Karpas-422 (cell line): ENCODE results near the gene SUGP2. TPM values are rescaled to one million over a fixed set of nuclear protein-coding genes. Genes with fewer than 3 reads are reported as not detected.
A peak's percentile ranks its signal among the peaks of the same experiment; 100 is the strongest.

Source experiments
- DNase-seq: peaks from one replicate; pipeline ENCODE4 v3.0.0-alpha.2; 2015
- H2AFZ ChIP-seq: fragments of 200-600 bp; sonication (generic); 2 replicates; pipeline ENCODE4 v1.6.1; 2014; ENCODE audit warnings: antibody characterized with exemption, low read length, mixed read lengths
- H3K27ac ChIP-seq: fragments of 200-600 bp; sonication (generic); 2 replicates; pipeline ENCODE4 v1.5.1; 2014; ENCODE audit warnings: mild to moderate bottlenecking, low read length, moderate library complexity
- H3K27me3 ChIP-seq: fragments of 200-600 bp; sonication (generic); 2 replicates; pipeline ENCODE4 v1.6.1; 2014; ENCODE audit warnings: low read length, mixed read lengths
- H3K36me3 ChIP-seq: fragments of 200-600 bp; sonication (generic); 2 replicates; pipeline ENCODE4 v1.6.1; 2014; ENCODE audit warnings: low read length, mixed read lengths; ENCODE audit not compliant: insufficient read depth
- H3K4me1 ChIP-seq: fragments of 200-600 bp; sonication (generic); 2 replicates; pipeline ENCODE4 v1.6.1; 2014; ENCODE audit warnings: mild to moderate bottlenecking, low read length, mixed read lengths
- H3K4me2 ChIP-seq: fragments of 200-600 bp; sonication (generic); 2 replicates; pipeline ENCODE4 v1.6.1; 2014; ENCODE audit warnings: low read length, low read depth, mild to moderate bottlenecking; ENCODE audit not compliant: poor library complexity, severe bottlenecking
- H3K4me3 ChIP-seq: fragments of 200-600 bp; sonication (generic); 2 replicates; pipeline ENCODE4 v1.5.1; 2014; ENCODE audit warnings: mild to moderate bottlenecking, antibody characterized with exemption, low read length, mixed read lengths
- H3K79me2 ChIP-seq: fragments of 200-600 bp; sonication (generic); 2 replicates; pipeline ENCODE4 v1.6.1; 2014; ENCODE audit warnings: mild to moderate bottlenecking, low read length, mixed read lengths
- H3K9ac ChIP-seq: fragments of 200-600 bp; sonication (generic); 2 replicates; pipeline ENCODE4 v1.6.0; 2014; ENCODE audit warnings: low read length
- H3K9me2 ChIP-seq: fragments of 200-600 bp; sonication (generic), shearing (Covaris generic); replicated peaks from 2 replicates; pipeline ENCODE4 v1.6.0; 2014; ENCODE audit warnings: mild to moderate bottlenecking, low read length, moderate library complexity; ENCODE audit not compliant: insufficient read depth
- H3K9me3 ChIP-seq: fragments of 300-700, 200-600 bp; sonication (generic); 2 replicates; pipeline ENCODE4 v1.6.1; 2014; ENCODE audit warnings: low read length, mixed read lengths
- H4K20me1 ChIP-seq: fragments of 200-600 bp; sonication (generic); 2 replicates; pipeline ENCODE4 v1.6.1; 2014; ENCODE audit warnings: mild to moderate bottlenecking, antibody characterized with exemption, low read length, low read depth; ENCODE audit not compliant: insufficient read depth
- total RNA-seq: library from RNA; depleted of rRNA; stranded (reverse); fragments of >200 nt; shearing (Covaris generic); gene quantifications from 2 replicates; pipeline ENCODE4 v1.2.3, GENCODE V29; 2014; ENCODE audit warnings: low replicate concordance

The SUGP2 gene
- total RNA-seq, 1 experiment from 2014 or later, result 74.1 TPM

DNA sequence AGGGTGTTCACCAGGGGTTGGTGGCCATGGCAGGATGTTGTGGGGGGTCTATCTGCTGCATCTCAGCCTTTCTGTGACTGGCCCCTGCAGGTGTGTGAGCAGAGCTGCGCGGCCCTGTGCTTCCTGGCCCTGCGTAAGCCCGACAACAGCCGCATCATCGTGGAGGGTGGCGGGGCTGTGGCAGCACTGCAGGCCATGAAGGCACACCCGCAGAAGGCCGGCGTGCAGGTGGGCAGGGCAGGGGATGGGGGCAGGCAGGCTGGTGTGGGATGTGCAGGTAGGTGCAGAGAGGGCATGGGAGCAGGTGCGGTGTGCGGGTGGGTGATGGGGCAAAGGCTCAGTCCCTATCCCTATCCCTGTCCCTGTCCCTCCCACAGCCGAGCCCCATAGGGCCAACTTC, 22.4 kb upstream of the SUGP2 start:
- Histone ChIP-seq H3K9me3 (no peaks in the 10 kb centered on the region), H3K9ac (no peak overlapping the region)

DNA sequence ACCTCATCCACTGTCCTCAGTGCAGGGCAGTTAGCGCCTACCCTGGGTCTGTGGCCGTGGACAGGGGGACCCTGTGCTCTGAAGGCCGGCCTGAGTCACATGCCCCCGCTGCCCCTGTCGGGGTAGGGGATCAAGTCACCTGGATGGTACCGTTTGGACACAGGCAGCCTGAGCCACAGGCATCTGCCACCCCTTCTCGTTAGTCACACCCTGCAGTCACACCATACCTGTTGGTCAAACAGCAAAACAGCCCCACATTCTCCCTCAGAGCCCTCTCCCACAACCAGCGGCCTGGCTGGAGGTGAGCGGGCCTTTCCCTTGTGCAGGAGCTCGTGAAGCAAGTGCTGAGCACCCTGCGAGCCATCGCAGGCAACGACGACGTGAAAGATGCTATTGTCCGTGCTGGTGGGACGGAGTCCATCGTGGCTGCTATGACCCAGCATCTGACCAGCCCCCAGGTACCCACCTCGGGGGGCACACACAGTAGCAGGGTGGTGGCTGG, 21.7 kb upstream of the SUGP2 start:
- Histone ChIP-seq H3K79me2 (no peaks in the 10 kb centered on the region), H3K9me2 (no peaks in the 10 kb centered on the region), H3K27me3 (no peaks in the 10 kb centered on the region), H3K36me3 (peaks cover 7% of the 10 kb centered on the region; the same call in 1 of the 2 replicates), H3K4me3 (no peak overlapping the region), H2AFZ (no peak overlapping the region), H3K9ac (no peak overlapping the region), H3K4me1 (no peaks in the 10 kb centered on the region), H4K20me1 (no peaks in the 10 kb centered on the region), H3K27ac (no peak overlapping the region), H3K9me3 (no peaks in the 10 kb centered on the region), H3K4me2 (no peak overlapping the region)
- DNase-seq, result no peak

More for the DNA sequence above, 22.4 kb upstream of the SUGP2 start:
- Histone ChIP-seq H3K79me2 (no peaks in the 10 kb centered on the region), H3K4me2 (no peak overlapping the region), H2AFZ (no peak overlapping the region), H3K36me3 (0 out of 2 replicates have a peak, but pooled peaks cover 5% of the 10 kb centered on the region), H3K27me3 (no peaks in the 10 kb centered on the region), H3K27ac (no peak overlapping the region), H3K4me1 (no peaks in the 10 kb centered on the region), H4K20me1 (no peaks in the 10 kb centered on the region), H3K9me2 (no peaks in the 10 kb centered on the region), H3K4me3 (no peak overlapping the region)
- no peak for DNase-seq

DNA sequence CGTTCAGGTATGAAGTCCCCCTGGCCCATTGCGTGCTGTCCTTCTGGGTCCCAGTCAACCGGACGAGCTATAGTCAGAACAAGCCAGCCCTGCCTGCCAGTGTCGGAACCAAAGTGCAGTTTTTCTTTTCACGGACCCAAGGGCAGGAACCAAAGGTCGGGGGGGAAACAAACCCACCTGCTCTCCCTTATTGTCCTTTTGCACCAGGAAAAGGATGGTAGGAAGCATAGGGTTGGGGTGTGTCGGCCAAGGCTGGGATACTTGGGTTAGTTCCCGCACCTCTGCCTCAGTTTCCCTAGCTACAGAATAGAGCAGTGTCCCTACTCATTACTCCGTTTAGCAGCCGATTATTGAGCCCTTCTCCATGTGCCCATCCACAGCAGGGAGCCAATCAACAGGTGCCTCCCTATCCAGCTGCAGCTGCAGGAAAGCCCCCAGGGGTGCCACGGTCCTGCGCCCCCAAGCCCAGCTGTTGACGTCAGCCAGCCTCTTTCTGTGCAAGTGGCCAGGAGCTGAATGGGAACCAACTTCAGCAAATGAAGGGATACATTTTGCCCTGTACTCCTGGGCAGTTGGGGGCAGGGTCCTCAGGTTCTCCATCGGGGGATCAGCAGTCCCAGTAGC, 21.1 kb upstream of the SUGP2 start:
- no peaks in the 10 kb centered on the region for H3K27me3 ChIP-seq
- DNase-seq, result no peak

GRCh38 chr19:19053508-19054314, 20.4 kb upstream of the SUGP2 start:
- no peaks in the 10 kb centered on the region for H3K4me1 ChIP-seq
- peaks cover 7% of the 10 kb centered on the region; the same call in 1 of the 2 replicates for H3K36me3 ChIP-seq
- H3K9ac ChIP-seq, result no peak overlapping the region
- H3K9me3 ChIP-seq, result no peaks in the 10 kb centered on the region
- no peak overlapping the region for H3K4me3 ChIP-seq
- H2AFZ ChIP-seq, result no peak overlapping the region
- peak; percentile 79 for DNase-seq
- H3K9me2 ChIP-seq, result no peaks in the 10 kb centered on the region
- H4K20me1 ChIP-seq, result no peaks in the 10 kb centered on the region
- no peak overlapping the region for H3K27ac ChIP-seq
- H3K79me2 ChIP-seq, result no peaks in the 10 kb centered on the region
- H3K4me2 ChIP-seq, result no peak overlapping the region
- H3K27me3 ChIP-seq, result no peaks in the 10 kb centered on the region

More for the DNA sequence above, 21.1 kb upstream of the SUGP2 start:
- H3K4me2 ChIP-seq, result no peak overlapping the region
- no peak overlapping the region for H2AFZ ChIP-seq
- H3K4me3 ChIP-seq, result no peak overlapping the region
- no peak overlapping the region for H3K9ac ChIP-seq
- H3K4me1 ChIP-seq, result no peaks in the 10 kb centered on the region
- H3K9me3 ChIP-seq, result no peaks in the 10 kb centered on the region
- H3K27ac ChIP-seq, result no peak overlapping the region
- H4K20me1 ChIP-seq, result no peaks in the 10 kb centered on the region
- H3K79me2 ChIP-seq, result no peaks in the 10 kb centered on the region
- peaks cover 7% of the 10 kb centered on the region; the same call in 1 of the 2 replicates for H3K36me3 ChIP-seq
- H3K9me2 ChIP-seq, result no peaks in the 10 kb centered on the region

- no peaks in the 10 kb centered on the region for H3K27me3 ChIP-seq
- H3K4me2 ChIP-seq, result no peak overlapping the region
- H3K27ac ChIP-seq, result no peak overlapping the region
- no peak for DNase-seq
- no peaks in the 10 kb centered on the region for H3K4me1 ChIP-seq
- H3K4me3 ChIP-seq, result no peak overlapping the region
- H3K9ac ChIP-seq, result no peak overlapping the region
- H4K20me1 ChIP-seq, result no peaks in the 10 kb centered on the region
- no peak overlapping the region for H2AFZ ChIP-seq
- H3K36me3 ChIP-seq, result peaks cover 7% of the 10 kb centered on the region; the same call in 1 of the 2 replicates
- H3K9me2 ChIP-seq, result no peaks in the 10 kb centered on the region
- H3K79me2 ChIP-seq, result no peaks in the 10 kb centered on the region
- no peaks in the 10 kb centered on the region for H3K9me3 ChIP-seq
These were observed 19.6 kb upstream of the SUGP2 start for GRCh38 chr19:19052921-19053320.

DNA sequence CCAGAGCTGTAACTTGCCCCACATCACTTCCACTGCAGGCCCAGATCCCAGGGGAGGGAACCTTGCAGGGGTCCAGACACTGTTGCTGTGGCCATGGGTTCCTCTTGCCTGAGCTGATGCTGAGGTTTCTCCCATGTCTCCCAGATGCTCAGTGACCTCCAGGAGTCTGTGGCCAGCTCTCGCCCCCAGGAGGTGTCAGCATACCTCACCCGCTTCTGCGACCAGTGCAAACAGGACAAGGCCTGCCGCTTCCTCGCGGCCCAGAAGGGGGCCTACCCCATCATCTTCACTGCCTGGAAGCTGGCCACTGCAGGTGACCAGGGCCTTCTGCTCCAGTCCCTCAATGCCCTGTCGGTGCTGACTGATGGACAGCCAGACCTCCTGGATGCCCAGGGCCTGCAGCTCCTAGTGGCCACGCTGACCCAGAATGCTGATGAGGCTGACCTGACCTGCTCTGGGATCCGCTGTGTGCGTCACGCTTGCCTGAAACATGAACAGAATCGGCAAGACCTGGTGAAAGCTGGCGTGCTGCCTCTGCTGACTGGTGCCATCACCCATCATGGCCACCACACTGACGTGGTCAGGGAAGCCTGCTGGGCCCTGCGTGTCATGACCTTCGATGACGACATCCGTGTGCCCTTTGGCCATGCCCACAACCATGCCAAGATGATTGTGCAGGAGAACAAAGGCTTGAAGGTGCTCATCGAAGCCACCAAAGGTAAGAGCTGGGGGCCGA, 18.3 kb upstream of the SUGP2 start:
- no peak overlapping the region for H3K9ac ChIP-seq
- no peaks in the 10 kb centered on the region for H3K27me3 ChIP-seq
- no peaks in the 10 kb centered on the region for H3K9me2 ChIP-seq
- H3K79me2 ChIP-seq, result no peaks in the 10 kb centered on the region
- H3K9me3 ChIP-seq, result no peaks in the 10 kb centered on the region
- H3K36me3 ChIP-seq, result peaks cover 12% of the 10 kb centered on the region; the same call in 1 of the 2 replicates
- DNase-seq, result no peak
- H3K4me2 ChIP-seq, result no peak overlapping the region
- no peak overlapping the region for H3K27ac ChIP-seq
- H3K4me1 ChIP-seq, result no peaks in the 10 kb centered on the region
- H4K20me1 ChIP-seq, result no peaks in the 10 kb centered on the region
- no peak overlapping the region for H2AFZ ChIP-seq
- H3K4me3 ChIP-seq, result no peak overlapping the region

DNA sequence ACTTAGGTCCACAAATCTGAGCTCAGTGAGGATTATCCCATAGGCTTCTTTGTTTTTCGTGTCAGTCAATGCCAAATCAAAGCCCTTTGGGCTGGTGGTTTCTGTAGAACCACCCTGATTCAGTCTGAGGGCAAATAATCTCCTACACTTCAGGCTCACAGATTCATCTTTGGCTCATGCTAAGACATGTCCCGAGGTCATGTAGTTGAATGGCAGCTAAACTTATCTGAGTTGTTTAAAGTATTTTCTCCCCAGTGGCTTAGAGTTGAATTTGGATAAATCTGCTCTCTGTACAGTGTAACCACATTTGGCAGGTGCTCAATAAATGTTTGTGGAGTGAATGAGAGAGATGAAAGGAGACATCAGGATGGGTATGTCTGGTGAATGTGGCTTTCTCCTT, 17.4 kb upstream of the SUGP2 start:
- DNase-seq, result no peak
- peaks cover 12% of the 10 kb centered on the region; the same call in 1 of the 2 replicates for H3K36me3 ChIP-seq
- no peak overlapping the region for H3K4me3 ChIP-seq

DNA sequence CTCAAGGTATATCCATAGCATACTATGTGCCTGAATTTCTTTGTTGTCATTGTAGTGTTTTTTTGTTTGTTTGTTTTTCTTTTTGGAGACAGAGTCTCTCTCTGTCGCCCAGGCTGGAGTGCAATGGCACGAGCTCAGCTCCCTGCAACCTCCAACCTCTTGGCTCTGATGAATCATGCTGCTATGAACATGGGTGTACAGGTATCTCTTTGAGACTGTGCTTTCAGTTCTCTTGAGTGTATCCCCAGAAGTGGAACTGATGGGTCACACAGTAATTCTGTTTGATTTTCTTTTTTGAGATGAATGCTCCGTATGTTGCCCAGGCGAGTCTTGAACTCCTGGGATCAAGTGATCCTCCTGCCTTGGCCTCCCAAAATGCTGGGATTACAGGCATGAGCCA, 16.8 kb upstream of the SUGP2 start:
- H3K4me1 ChIP-seq, result no peaks in the 10 kb centered on the region
- H3K27me3 ChIP-seq, result no peaks in the 10 kb centered on the region
- no peaks in the 10 kb centered on the region for H4K20me1 ChIP-seq
- no peaks in the 10 kb centered on the region for H3K9me3 ChIP-seq
- no peak overlapping the region for H3K27ac ChIP-seq
- peaks cover 12% of the 10 kb centered on the region; the same call in 1 of the 2 replicates for H3K36me3 ChIP-seq
- H3K4me2 ChIP-seq, result no peak overlapping the region
- DNase-seq, result no peak
- H3K4me3 ChIP-seq, result no peak overlapping the region
- no peak overlapping the region for H2AFZ ChIP-seq
- H3K79me2 ChIP-seq, result no peaks in the 10 kb centered on the region
- no peaks in the 10 kb centered on the region for H3K9me2 ChIP-seq
- H3K9ac ChIP-seq, result no peak overlapping the region

More for the DNA sequence above, 17.4 kb upstream of the SUGP2 start:
- Histone ChIP-seq H3K4me1 (no peaks in the 10 kb centered on the region), H3K9ac (no peak overlapping the region), H4K20me1 (no peaks in the 10 kb centered on the region), H3K9me3 (no peaks in the 10 kb centered on the region), H3K27me3 (no peaks in the 10 kb centered on the region), H2AFZ (no peak overlapping the region), H3K9me2 (no peaks in the 10 kb centered on the region), H3K4me2 (no peak overlapping the region), H3K27ac (no peak overlapping the region), H3K79me2 (no peaks in the 10 kb centered on the region)
